GM12874 (cell line): ENCODE results near the gene XPO5.

ENCODE experiments used
- CTCF ChIP-seq: IDR thresholded peaks from 2 replicates; pipeline ENCODE4 v1.5.1; 2011; ENCODE audit warnings: low read depth, mild to moderate bottlenecking, control low read depth, low read length, moderate library complexity; ENCODE audit not compliant: insufficient read depth

The XPO5 gene

GRCh38 chr6:43511824-43512415 is 63.9 kb downstream of the XPO5 start:
- no peak for TF ChIP-seq CTCF

GRCh38 chr6:43510827-43511163 is 65.0 kb downstream of the XPO5 start:
- TF ChIP-seq CTCF: no peak

GRCh38 chr6:43509984-43510826 is 65.6 kb downstream of the XPO5 start, which contains the start of gene LRRC73:
TSS of gene LRRC73 (minus strand) at chr6:43510346. CDS start at chr6:43509785, 561 bp downstream.
- TF ChIP-seq CTCF: no peak

- no peak for TF ChIP-seq CTCF
Measured at GRCh38 chr6:43509142-43509983, 66.5 kb downstream of the XPO5 start.

GRCh38 chr6:43508481-43509141 is 67.2 kb downstream of the XPO5 start:
- 0 out of 2 replicates have a peak, but pooled peaks have one; percentile 11 for TF ChIP-seq CTCF

GRCh38 chr6:43506667-43507471 is 69.0 kb downstream of the XPO5 start:
- peak; percentile 96 for TF ChIP-seq CTCF
